Prostate gland (tissue), 2 donors: ENCODE data around the gene ATP5F1E.

ENCODE experiments used
- POLR2AphosphoS5 ChIP-seq: sonication (generic); formaldehyde crosslinking; IDR thresholded peaks from one replicate; pipeline ENCODE4 v1.6.1; 2017; ENCODE audit warnings: antibody characterized with exemption
- TF ChIP-seq, protein P1 (sequence below), 4 experiments: fragments of 200-600 bp in 2 of 4; fragments of 450-650 bp in 2 of 4; sonication (generic) in 2 of 4; IDR thresholded peaks; 1 replicate in 3 of 4; 2 replicates in 1 of 4; pipeline ENCODE4 v1.5.1; 2016 to 2019; ENCODE audit warnings: antibody characterized with exemption in 4 of 4, mild to moderate bottlenecking in 2 of 4, moderate library complexity in 2 of 4

DNA sequence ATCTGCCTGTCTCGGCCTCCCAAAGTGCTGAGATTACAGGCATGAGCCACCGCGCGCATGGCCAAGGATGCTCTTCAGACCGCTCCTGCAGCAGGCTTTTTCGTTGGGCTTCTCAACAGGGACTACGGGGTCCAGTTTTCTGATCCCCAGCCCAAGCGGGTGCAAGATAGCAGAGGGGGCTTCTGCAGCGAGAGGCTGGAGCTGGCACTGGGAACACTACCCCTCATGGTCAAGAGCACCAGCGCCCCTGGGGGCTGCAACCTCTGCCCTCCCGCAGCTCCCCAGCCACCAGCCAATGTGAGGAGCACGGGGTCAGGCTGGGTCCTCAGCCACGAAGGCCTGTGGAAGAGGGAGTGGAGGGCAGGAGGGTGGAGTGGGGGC is 31.1 kb downstream of the ATP5F1E start:
- TF ChIP-seq, protein P1, sequence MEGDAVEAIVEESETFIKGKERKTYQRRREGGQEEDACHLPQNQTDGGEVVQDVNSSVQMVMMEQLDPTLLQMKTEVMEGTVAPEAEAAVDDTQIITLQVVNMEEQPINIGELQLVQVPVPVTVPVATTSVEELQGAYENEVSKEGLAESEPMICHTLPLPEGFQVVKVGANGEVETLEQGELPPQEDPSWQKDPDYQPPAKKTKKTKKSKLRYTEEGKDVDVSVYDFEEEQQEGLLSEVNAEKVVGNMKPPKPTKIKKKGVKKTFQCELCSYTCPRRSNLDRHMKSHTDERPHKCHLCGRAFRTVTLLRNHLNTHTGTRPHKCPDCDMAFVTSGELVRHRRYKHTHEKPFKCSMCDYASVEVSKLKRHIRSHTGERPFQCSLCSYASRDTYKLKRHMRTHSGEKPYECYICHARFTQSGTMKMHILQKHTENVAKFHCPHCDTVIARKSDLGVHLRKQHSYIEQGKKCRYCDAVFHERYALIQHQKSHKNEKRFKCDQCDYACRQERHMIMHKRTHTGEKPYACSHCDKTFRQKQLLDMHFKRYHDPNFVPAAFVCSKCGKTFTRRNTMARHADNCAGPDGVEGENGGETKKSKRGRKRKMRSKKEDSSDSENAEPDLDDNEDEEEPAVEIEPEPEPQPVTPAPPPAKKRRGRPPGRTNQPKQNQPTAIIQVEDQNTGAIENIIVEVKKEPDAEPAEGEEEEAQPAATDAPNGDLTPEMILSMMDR (IDR thresholded peaks at IDR 0.05): no peak
- TF ChIP-seq POLR2AphosphoS5: no peak
